GM21717 (cell line): ENCODE measurements around the gene TRAPPC2L.

ENCODE experiments used
- ATAC-seq: cut with Tn5 transposase; IDR thresholded peaks from one replicate; pipeline ENCODE4 v1.9.1; 2021; ENCODE audit warnings: mild to moderate bottlenecking, moderate library complexity; ENCODE audit not compliant: unreplicated experiment

Gene TRAPPC2L

GRCh38 chr16:88874938-88875599 is 18.1 kb downstream of the TRAPPC2L start:
- ATAC-seq: no peak

GRCh38 chr16:88875703-88876234 is 18.8 kb downstream of the TRAPPC2L start:
- ATAC-seq: no peak

DNA sequence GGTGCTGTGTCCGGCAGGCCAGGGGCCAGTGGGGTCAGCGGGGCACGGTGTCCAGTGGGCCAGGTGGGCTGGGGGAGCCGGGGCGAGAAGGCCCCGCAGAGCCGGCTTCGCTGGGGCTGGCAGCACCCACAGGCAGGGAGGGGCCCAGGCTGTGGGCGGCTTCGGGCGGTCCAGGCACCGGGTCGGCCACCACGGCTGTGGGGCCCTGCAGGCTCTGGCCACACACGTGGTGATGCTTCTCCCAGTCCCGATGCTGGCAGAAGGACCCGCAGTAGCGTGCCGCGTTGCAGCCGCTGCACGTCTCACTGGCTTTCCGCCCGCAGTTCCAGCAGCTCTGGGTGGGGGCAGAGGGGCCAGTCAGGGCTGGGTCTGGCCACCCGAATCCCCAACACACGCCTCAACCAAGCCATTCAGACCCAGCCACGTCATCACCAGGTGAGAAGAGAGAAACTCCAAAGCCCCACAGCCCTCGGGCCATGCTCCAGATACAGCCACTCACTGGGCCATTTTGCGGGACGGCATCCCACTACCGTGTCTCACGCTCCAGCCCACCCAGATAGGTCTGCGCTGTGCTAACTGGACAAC is 20.1 kb downstream of the TRAPPC2L start:
- ATAC-seq: no peak

DNA sequence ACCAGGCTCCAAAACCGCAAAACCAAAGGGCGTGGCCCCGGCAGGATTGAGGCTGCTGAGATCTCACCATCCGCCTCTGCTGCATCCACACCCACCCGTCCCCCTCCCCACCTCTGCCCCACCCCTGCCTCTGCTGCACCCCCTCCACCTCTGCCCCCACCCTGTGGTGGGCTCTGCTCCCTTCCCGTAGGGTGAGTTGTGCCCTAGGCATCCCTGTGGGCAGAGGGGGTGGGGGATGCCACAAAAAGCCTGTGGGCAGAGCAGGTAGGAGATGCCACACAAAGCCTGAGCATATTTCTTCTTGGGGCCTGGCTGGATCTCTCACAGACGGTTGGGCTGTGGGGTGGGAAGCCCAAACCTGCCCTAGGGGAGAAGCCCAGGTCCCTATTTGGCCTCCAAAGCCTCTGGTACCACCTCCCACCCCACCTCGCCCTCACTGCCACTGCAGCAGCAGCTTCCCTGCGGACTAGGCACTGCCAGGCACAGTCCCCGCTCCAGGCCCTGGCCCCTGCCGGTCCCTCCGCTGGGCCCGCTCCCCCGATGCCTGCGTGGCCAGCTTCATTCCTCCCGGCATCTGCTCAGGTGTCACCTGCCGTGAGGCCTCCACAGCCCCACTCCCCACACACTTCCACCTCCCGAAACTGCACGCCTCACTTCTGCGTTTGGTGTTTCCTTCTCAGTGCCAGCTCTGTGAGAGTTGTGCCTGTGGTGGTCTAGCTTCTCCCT is 20.8 kb downstream of the TRAPPC2L start:
- no peak for ATAC-seq

DNA sequence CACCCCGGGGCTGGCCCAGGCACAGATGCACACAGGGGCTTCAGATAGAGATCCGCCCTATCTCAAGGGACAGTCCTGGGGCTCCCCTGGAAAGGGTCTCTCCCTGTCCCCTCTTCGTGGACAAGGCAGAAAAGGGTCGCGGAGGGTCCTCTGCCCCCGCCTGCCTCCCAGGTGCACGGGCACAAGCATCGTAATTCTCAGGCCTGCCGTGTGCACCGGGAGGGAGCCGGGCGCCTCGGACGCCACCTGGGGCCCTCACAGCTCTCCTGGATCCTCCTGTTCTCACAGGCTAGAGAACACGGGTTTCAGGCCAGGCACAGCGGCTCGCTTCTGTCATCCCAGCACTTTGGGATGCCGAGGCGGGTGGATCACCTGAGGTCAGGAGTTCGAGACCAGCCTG is 21.4 kb downstream of the TRAPPC2L start:
- ATAC-seq: no peak

- ATAC-seq: no peak
Measured at GRCh38 chr16:88878967-88879787, 22.2 kb downstream of the TRAPPC2L start.

DNA sequence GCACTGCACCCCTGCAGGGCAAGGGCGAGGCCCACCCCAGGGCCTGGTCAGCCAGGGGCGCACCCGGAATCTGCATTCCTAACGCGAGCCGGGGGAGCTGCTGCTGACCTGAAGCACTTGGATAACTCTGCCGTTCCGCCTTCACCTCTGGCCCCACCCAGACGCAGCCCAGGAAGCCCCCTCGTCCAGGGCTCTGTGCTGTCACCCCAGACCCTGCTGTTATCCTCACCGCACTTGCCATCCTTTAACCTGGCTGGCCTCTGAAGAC is 22.8 kb downstream of the TRAPPC2L start:
- ATAC-seq: no peak

- ATAC-seq: no peak
Measured at GRCh38 chr16:88880226-88881006, 23.5 kb downstream of the TRAPPC2L start.

DNA sequence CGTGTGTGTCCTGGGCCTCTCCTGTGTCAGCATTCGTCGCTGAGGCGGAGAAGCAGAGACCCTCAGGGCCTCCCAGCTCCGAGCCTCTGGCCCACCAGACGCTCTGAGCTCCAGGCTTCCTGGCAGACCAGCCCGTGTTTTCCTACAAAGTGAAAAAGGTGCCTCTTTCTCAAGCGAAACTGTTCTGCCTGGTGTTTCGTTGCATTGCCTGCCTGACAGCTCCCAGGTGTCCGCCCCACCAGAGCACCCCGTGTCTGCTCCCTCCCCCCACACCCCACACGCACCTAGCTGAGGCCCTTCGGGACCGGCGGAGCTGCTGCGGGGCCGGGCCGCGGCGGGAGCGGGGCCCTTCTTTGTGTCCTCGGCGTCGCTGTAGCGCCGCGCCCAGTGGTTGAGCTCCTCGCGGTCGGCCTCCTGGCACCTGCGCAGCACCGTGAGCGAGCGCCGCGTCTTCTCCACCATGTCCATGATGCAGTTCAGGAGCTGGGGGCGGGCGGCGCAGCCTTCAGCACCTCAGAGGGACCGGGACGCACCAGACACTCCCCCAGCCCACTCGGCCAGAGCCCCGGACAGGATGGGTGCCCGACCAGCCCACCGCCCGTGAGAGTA is 24.2 kb downstream of the TRAPPC2L start:
- no peak for ATAC-seq

- ATAC-seq: no peak
Measured at GRCh38 chr16:88881675-88882357, 24.9 kb downstream of the TRAPPC2L start.

DNA sequence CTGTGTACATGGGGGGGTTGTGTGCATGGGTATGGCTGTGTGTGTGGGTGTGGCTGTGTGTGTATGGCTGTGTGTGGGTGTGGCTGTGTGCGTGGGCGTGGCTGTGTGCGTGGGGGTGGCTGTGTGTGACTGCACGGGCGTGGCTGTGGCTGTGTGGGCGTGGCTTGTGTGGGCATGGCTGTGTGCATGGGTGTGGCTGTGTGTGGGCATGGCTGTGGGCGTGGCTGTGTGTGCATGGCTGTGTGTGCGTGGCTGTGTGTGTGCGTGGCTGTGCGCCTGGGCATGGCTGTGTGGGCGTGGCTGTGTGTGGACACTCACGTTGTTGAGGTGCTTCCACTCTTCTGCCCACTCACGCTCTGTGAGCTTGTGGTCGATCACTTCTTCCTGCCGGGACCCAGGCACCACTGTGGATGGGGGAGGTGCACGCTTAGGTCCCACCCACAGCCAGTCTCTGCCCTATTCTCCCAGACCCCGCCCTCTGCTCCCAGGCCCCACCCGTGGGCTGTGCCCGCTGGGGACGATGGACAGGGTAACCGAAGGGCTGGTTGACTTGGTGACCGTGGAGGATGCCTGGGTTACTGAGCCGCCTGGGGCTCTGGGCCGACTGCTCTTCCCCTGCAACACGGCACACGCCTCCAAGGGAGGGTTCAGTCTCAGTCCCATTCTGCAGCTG is 25.6 kb downstream of the TRAPPC2L start:
- no peak for ATAC-seq

GRCh38 chr16:88883117-88883895 is 26.4 kb downstream of the TRAPPC2L start:
- ATAC-seq: no peak

DNA sequence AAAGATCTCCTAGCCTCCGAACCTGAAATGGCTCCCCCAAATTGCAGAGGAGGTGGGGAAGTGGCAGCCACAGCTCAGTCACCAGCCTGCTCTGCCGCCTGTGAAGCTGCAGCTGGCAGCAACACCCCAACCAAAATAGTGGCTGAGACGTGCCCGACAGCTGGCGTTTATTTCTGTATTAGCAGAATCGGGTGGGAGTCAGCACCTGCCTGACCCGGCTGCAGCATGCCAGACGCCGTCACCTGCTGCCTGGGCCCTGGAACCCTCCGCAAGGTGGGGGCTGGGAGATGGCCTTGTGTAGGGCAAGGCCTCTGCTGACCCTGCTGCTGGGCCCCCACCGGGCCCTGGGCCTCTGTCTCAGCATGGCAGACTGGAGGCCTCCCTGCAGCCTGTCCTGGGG is 27.0 kb downstream of the TRAPPC2L start:
- no peak for ATAC-seq

- ATAC-seq: no peak
Measured at GRCh38 chr16:88884569-88885271, 27.8 kb downstream of the TRAPPC2L start.

DNA sequence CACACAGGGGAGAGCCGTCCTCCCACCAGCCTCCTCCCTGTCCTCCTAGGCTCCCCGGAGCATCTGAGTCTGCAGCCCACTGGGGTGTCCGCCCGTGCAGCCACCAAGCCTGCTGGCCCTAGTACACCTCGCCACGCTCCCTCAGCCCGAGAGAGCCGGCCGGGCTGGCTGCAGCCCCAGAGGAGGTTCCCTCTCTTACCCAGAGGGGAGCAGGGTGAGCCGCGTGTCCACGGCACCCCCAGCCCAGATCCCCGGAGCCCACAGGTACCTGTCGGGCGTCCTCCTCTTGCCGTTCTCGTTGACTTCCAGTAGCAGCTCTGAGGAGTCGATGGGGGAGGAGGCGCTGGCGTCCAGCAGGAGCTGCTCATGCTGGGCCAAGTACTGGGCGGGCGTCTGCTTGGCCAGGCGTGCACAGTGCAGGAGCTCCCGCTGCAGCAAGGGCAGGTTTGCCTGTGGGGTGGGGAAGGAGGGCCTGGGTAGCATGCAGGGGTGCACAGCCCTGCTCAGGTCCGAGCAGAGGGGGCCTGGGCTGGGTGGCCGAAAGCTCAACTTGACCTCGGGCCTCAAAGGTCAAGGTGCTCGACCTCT is 28.9 kb downstream of the TRAPPC2L start:
- no peak for ATAC-seq

GRCh38 chr16:88886420-88886844 is 29.5 kb downstream of the TRAPPC2L start:
- ATAC-seq: no peak

- no peak for ATAC-seq
Measured at GRCh38 chr16:88886845-88887521, 30.1 kb downstream of the TRAPPC2L start.
